Colonic mucosa (tissue), 4 donors: Measurements from ENCODE around the gene IYD. TPM values are rescaled to one million over a fixed set of nuclear protein-coding genes. Genes with fewer than 3 reads are reported as not detected.

Source experiments
- DNase-seq: peaks from one replicate; pipeline ENCODE4 v3.0.0-alpha.2; 2020
- H3K27ac ChIP-seq: fragments of 200-600 bp; one replicate; pipeline ENCODE4 v1.8.0; 2021
- H3K27me3 ChIP-seq: fragments of 200-600 bp; one replicate; pipeline ENCODE4 v1.8.0; 2021
- H3K36me3 ChIP-seq: fragments of 200-600 bp; one replicate; pipeline ENCODE4 v1.8.0; 2021
- H3K4me1 ChIP-seq: fragments of 200-600 bp; one replicate; pipeline ENCODE4 v1.8.0; 2021; ENCODE audit warnings: mild to moderate bottlenecking
- H3K4me3 ChIP-seq: fragments of 200-600 bp; one replicate; pipeline ENCODE4 v1.8.0; 2021
- H3K9ac ChIP-seq, 2 donors: one replicate each; pipeline ENCODE4 v1.7.0; 2013; ENCODE audit warnings: control low read depth in 2 of 2, low read depth in 2 of 2, low read length in 2 of 2
- H3K9me3 ChIP-seq: fragments of 200-600 bp; one replicate; pipeline ENCODE4 v1.8.0; 2021
- intact Hi-C: fragments of 100-400 bp; cut with DNase I; formaldehyde crosslinking; loops from one replicate; pipeline ENCODE4 v1.14.1; 2022
- total RNA-seq, 2 donors: library from RNA; stranded (reverse); fragmentation: NEBNext Ultra II Directional in 1 of 2; extraction: Animal tissue kit (Norgen Biotek cat#: 25700) in 1 of 2; gene quantifications; one replicate each; pipeline ENCODE4 v1.2.1, GENCODE V29; 2021
- TF ChIP-seq, protein P1 (sequence below): fragments of 200-600 bp; IDR thresholded peaks from one replicate; pipeline ENCODE4 v1.8.0; 2022; ENCODE audit warnings: antibody characterized with exemption, mild to moderate bottlenecking
- donor health status: healthy.
- donor health status: DM: no; HTN: no; CAD: no.
- donor health status: DM: no; HTN: no; CAD: no.

Gene IYD
- total RNA-seq, 2 donors from 2014 or later = 8.7 to 10.4 TPM

DNA sequence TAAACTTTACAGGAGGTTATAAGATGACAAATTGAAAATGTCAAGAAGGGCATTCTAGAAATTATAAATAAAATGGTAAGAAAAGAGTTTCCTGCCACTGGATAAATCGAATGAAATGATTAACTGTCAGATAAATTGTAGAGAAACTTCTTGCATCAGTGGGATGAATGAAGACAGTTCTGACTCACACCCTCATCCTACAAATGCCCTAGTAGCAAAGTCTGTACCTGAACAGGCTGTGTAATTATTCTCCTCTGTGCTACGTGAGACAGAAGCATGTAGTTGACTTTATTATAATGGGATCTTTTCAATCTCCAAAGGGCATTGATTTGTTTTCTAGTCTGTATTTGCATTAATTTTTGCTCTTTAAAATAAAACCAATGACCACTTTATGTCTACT lies 47.3 kb downstream of the IYD start:
- H3K9ac ChIP-seq = no peak overlapping the region
- TF ChIP-seq, protein P1, sequence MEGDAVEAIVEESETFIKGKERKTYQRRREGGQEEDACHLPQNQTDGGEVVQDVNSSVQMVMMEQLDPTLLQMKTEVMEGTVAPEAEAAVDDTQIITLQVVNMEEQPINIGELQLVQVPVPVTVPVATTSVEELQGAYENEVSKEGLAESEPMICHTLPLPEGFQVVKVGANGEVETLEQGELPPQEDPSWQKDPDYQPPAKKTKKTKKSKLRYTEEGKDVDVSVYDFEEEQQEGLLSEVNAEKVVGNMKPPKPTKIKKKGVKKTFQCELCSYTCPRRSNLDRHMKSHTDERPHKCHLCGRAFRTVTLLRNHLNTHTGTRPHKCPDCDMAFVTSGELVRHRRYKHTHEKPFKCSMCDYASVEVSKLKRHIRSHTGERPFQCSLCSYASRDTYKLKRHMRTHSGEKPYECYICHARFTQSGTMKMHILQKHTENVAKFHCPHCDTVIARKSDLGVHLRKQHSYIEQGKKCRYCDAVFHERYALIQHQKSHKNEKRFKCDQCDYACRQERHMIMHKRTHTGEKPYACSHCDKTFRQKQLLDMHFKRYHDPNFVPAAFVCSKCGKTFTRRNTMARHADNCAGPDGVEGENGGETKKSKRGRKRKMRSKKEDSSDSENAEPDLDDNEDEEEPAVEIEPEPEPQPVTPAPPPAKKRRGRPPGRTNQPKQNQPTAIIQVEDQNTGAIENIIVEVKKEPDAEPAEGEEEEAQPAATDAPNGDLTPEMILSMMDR = no peak
- DNase-seq = no peak
- intact Hi-C loops = loop anchor here (5.0 kb wide), 1 partner anchor 186 kb away; no protein-coding TSS in a partner anchor
- no peaks in the 10 kb centered on the region for H3K9me3 ChIP-seq
- H3K27ac ChIP-seq = no peak overlapping the region
- no peaks in the 10 kb centered on the region for H3K36me3 ChIP-seq
- H3K4me1 ChIP-seq = no peaks in the 10 kb centered on the region
- H3K27me3 ChIP-seq = no peaks in the 10 kb centered on the region
- H3K4me3 ChIP-seq = no peak overlapping the region

DNA sequence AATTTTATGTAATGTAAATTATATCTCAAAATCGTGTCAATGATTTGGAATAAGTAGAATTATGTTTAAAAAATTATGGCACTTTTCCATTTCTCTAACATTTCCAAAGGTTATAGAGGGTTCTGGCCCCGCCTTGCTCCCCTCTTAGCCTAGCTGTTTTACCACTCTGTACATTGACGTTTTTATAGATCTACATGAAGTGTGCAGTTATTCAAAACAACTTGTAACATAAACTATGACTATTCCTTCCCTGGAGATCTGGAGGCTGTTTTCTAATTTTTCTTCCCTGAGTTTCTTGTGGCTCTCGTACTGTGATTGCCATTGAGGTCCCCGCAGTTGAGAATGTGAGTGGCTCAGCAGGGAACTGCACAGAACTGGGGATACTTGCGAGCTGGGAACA lies 48.4 kb downstream of the IYD start:
- Histone ChIP-seq H3K9ac (no peak overlapping the region), H3K9me3 (no peaks in the 10 kb centered on the region), H3K4me1 (no peaks in the 10 kb centered on the region), H3K27me3 (no peaks in the 10 kb centered on the region), H3K27ac (no peak overlapping the region), H3K4me3 (no peak overlapping the region), H3K36me3 (no peaks in the 10 kb centered on the region)
- no peak for DNase-seq
- TF ChIP-seq, protein P1 = no peak
- intact Hi-C loops = loop anchor here (5.0 kb wide), 1 partner anchor 185 kb away; no protein-coding TSS in a partner anchor

DNA sequence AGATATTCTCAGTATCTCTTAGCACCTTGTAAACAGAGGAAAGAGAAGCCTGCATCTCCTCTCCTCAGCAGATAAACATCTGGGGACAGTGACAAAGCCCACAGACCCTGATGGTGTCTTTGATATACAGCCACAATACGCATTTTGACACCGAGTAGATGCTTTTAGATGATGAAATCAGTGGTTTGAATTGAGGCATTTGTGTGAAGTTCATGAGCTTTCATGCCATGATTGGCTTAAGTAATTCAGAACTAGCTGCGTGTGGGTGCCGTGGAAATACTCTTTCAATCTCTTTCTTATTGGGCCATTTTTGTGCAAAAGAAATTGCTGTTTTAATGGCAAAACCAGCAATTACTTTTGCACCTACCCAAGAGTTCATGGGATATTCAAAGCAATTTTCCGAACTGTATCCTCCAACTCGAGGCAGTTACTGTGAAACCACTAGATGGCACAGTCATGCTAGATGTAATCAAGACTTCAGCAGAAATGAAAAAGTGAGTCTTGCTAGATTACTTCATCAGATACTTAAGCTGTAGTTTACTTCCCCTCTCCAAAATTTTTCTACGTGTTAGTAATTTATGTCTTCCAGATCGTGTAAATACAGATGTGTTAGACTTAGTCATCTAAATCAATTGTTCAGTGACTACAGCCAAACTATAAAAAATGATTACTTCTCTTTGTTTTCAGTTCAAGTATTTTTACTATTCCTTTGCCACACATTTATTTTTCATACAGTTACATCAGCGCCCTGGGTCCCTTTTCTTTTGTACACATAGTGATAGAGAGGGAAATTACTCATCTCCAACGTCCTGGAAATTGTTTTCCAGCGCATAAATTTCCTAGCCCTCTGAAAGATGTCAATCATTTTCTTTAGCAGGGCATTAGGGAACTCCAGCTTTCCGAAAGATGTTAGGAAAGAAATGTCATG lies 49.4 kb downstream of the IYD start:
- Histone ChIP-seq H3K27me3 (no peaks in the 10 kb centered on the region), H3K4me1 (no peaks in the 10 kb centered on the region), H3K4me3 (peak overlapping the region; percentile 4), H3K9ac (peak overlapping the region in 1 of 2 donors; percentile 51), H3K27ac (peak overlapping the region; percentile 38), H3K9me3 (no peaks in the 10 kb centered on the region), H3K36me3 (no peaks in the 10 kb centered on the region)
- intact Hi-C loops = loop anchor here (2.0 to 5.0 kb wide), 2 partner anchors 184 to 397 kb away; no protein-coding TSS in a partner anchor
- peak; percentile 50 for DNase-seq
- TF ChIP-seq, protein P1 = peak; percentile 62

DNA sequence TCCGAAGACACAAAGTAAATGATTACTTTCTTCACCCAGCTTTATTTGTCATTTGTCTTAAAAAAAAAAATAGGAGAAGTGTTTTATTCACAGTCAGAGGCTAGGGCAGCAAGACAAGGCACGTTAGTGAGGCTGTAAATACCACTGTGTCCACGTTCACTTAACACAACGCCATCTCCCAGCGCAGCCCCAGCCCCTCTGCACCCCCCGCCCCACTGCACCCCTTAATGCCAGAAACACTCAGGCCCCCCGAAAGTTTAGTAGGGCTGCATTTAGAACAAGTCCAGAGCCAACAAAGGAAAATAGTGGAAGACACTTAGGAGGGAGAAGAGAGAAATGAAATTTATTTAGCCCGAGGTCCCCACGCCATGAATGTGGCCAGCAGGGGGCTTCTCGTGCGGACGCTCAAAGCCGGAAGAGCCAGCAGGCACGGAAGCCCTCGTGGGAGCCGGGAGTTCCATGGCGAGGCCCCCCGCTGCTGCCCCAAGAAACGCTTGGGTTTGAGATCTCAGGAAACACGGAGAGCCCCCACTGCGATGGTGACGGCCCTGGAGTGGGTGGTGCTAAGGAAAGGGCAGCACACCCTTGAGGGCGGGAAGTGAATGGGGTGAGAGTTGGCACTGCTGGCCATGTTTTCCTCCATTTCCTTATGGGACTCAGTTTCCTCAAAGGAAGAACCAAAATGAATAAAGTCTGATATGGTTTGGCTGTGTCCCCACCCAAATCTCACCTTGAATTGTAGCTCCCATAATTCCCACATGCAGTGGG lies 50.2 kb downstream of the IYD start:
- H3K4me3 ChIP-seq = peak overlapping the region; percentile 4
- peak overlapping the region; percentile 38 for H3K27ac ChIP-seq
- H3K4me1 ChIP-seq = no peaks in the 10 kb centered on the region
- H3K9me3 ChIP-seq = no peaks in the 10 kb centered on the region
- no peaks in the 10 kb centered on the region for H3K36me3 ChIP-seq
- H3K9ac ChIP-seq = peak overlapping the region; percentile 45 to 51
- no peaks in the 10 kb centered on the region for H3K27me3 ChIP-seq
- intact Hi-C loops = loop anchor here (2.0 to 5.0 kb wide), 2 partner anchors 183 to 396 kb away; no protein-coding TSS in a partner anchor
- DNase-seq = peak; percentile 75
- TF ChIP-seq, protein P1 = peak; percentile 67

DNA sequence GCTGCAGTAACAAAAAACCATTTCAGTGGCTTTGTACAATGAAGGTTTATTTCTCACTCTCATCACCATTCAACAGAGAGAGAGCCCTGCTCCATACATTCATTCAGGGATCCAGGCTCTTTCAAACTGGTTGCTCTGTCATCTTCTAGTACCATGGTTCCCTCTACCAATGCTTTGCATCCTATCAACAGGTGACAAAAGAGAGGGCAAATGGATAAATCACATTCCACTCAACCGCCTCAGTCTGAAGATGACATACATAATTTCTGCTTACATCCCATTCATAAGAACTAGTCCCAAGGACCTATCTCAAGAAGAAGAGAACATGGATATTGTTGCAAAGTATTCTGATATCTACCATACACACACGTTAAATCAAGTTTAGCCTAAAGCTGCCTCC lies 51.6 kb downstream of the IYD start:
- no peaks in the 10 kb centered on the region for H3K9me3 ChIP-seq
- no peaks in the 10 kb centered on the region for H3K4me1 ChIP-seq
- intact Hi-C loops = no loop called here
- H3K27ac ChIP-seq = no peak overlapping the region
- TF ChIP-seq, protein P1 = no peak
- no peaks in the 10 kb centered on the region for H3K36me3 ChIP-seq
- H3K9ac ChIP-seq = no peak overlapping the region
- no peak for DNase-seq
- no peaks in the 10 kb centered on the region for H3K27me3 ChIP-seq
- H3K4me3 ChIP-seq = no peak overlapping the region
